Mesothelial cell of epicardium (in vitro differentiated cells): ENCODE data around the gene ELMO1. TPM values are rescaled to one million over a fixed set of nuclear protein-coding genes. Genes with fewer than 3 reads are reported as not detected.

Experiments
- DNase-seq, 2 experiments: peaks; one replicate each; pipeline ENCODE4 v3.0.0; 2021; ENCODE audit warnings: low spot score in 2 of 2; ENCODE audit not compliant: unreplicated experiment in 2 of 2
- H3K27ac Mint-ChIP-seq: 2 replicates; pipeline ENCODE4 v1.8.0; 2021; ENCODE audit warnings: mixed read lengths
- H3K27me3 Mint-ChIP-seq: 2 replicates; pipeline ENCODE4 v1.8.0; 2021; ENCODE audit warnings: low read depth, mixed read lengths
- H3K36me3 Mint-ChIP-seq: 2 replicates; pipeline ENCODE4 v1.8.0; 2021; ENCODE audit warnings: mixed read lengths
- H3K4me1 Mint-ChIP-seq: 2 replicates; pipeline ENCODE4 v1.8.0; 2021; ENCODE audit warnings: mixed read lengths
- H3K4me3 Mint-ChIP-seq: 2 replicates; pipeline ENCODE4 v1.8.0; 2021; ENCODE audit warnings: mild to moderate bottlenecking, moderate library complexity, mixed read lengths
- H3K9me3 Mint-ChIP-seq: 2 replicates; pipeline ENCODE4 v1.8.0; 2021; ENCODE audit warnings: mixed read lengths
- total RNA-seq: library from RNA; stranded (reverse); gene quantifications from 3 replicates; pipeline ENCODE4 v1.2.1, GENCODE V29; 2021
- TF ChIP-seq, protein P1 (sequence below): fragments of 200-600 bp; sonication (generic); IDR thresholded peaks from one replicate; pipeline ENCODE4 v1.5.0; 2021; ENCODE audit warnings: antibody characterized with exemption; ENCODE audit not compliant: unreplicated experiment

The ELMO1 gene
- total RNA-seq, 1 donor from 2014 or later = 9.6 TPM

GRCh38 chr7:37442268-37442667 lies 6.4 kb downstream of the ELMO1 start:
- DNase-seq = no peak
- Mint-ChIP-seq H3K4me1 (peaks cover 5% of the 10 kb centered on the region), H3K9me3 (no peaks in the 10 kb centered on the region), H3K27me3 (peaks cover 20% of the 10 kb centered on the region), H3K36me3 (no peaks in the 10 kb centered on the region), H3K4me3 (no peak overlapping the region), H3K27ac (no peak overlapping the region)
- TF ChIP-seq, protein P1, sequence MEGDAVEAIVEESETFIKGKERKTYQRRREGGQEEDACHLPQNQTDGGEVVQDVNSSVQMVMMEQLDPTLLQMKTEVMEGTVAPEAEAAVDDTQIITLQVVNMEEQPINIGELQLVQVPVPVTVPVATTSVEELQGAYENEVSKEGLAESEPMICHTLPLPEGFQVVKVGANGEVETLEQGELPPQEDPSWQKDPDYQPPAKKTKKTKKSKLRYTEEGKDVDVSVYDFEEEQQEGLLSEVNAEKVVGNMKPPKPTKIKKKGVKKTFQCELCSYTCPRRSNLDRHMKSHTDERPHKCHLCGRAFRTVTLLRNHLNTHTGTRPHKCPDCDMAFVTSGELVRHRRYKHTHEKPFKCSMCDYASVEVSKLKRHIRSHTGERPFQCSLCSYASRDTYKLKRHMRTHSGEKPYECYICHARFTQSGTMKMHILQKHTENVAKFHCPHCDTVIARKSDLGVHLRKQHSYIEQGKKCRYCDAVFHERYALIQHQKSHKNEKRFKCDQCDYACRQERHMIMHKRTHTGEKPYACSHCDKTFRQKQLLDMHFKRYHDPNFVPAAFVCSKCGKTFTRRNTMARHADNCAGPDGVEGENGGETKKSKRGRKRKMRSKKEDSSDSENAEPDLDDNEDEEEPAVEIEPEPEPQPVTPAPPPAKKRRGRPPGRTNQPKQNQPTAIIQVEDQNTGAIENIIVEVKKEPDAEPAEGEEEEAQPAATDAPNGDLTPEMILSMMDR = no peak

GRCh38 chr7:37441816-37442215 lies 6.8 kb downstream of the ELMO1 start:
- H3K36me3 Mint-ChIP-seq = no peaks in the 10 kb centered on the region
- peaks cover 5% of the 10 kb centered on the region for H3K4me1 Mint-ChIP-seq
- H3K27ac Mint-ChIP-seq = no peak overlapping the region
- H3K4me3 Mint-ChIP-seq = no peak overlapping the region
- TF ChIP-seq, protein P1 = no peak
- no peaks in the 10 kb centered on the region for H3K9me3 Mint-ChIP-seq
- peaks cover 18% of the 10 kb centered on the region for H3K27me3 Mint-ChIP-seq
- DNase-seq = no peak

GRCh38 chr7:37441386-37441760 lies 7.3 kb downstream of the ELMO1 start:
- H3K36me3 Mint-ChIP-seq = no peaks in the 10 kb centered on the region
- H3K27me3 Mint-ChIP-seq = peaks cover 14% of the 10 kb centered on the region
- H3K4me3 Mint-ChIP-seq = no peak overlapping the region
- no peak overlapping the region for H3K27ac Mint-ChIP-seq
- DNase-seq = no peak
- TF ChIP-seq, protein P1 = no peak
- peaks cover 3% of the 10 kb centered on the region for H3K4me1 Mint-ChIP-seq
- H3K9me3 Mint-ChIP-seq = no peaks in the 10 kb centered on the region

- no peaks in the 10 kb centered on the region for H3K36me3 Mint-ChIP-seq
- H3K27me3 Mint-ChIP-seq = peaks cover 11% of the 10 kb centered on the region
Measured at GRCh38 chr7:37440738-37441385, 7.8 kb downstream of the ELMO1 start.

DNA sequence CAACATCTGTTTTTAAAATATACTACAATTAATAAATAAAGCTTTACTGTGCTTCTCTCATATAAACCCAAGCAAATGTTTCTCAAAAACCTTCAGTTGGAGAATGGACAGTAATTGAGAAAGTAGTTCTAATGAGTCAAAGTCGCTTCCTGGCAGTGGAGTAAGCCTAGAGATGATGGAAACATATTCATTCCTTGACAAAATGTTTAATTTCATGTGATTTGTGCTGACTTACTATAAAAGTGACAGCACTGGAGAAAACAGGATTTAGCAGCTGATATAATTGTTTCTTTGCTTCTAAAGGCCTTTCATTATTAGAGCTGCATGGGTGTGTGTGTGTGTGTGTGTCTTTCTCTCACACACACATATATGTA lies 9.0 kb downstream of the ELMO1 start:
- Mint-ChIP-seq H3K4me3 (no peak overlapping the region), H3K27ac (no peak overlapping the region), H3K9me3 (no peaks in the 10 kb centered on the region), H3K27me3 (peaks cover 3% of the 10 kb centered on the region), H3K36me3 (no peaks in the 10 kb centered on the region), H3K4me1 (peaks cover 8% of the 10 kb centered on the region)
- TF ChIP-seq, protein P1 = no peak
- no peak for DNase-seq

More at GRCh38 chr7:37440738-37441385, 7.8 kb downstream of the ELMO1 start:
- no peaks in the 10 kb centered on the region for H3K9me3 Mint-ChIP-seq
- H3K4me3 Mint-ChIP-seq = no peak overlapping the region
- H3K27ac Mint-ChIP-seq = no peak overlapping the region
- H3K4me1 Mint-ChIP-seq = peaks cover 3% of the 10 kb centered on the region
- no peak for DNase-seq
- TF ChIP-seq, protein P1 = no peak
